ENCODE measurements around the gene VPS13D.

DNA sequence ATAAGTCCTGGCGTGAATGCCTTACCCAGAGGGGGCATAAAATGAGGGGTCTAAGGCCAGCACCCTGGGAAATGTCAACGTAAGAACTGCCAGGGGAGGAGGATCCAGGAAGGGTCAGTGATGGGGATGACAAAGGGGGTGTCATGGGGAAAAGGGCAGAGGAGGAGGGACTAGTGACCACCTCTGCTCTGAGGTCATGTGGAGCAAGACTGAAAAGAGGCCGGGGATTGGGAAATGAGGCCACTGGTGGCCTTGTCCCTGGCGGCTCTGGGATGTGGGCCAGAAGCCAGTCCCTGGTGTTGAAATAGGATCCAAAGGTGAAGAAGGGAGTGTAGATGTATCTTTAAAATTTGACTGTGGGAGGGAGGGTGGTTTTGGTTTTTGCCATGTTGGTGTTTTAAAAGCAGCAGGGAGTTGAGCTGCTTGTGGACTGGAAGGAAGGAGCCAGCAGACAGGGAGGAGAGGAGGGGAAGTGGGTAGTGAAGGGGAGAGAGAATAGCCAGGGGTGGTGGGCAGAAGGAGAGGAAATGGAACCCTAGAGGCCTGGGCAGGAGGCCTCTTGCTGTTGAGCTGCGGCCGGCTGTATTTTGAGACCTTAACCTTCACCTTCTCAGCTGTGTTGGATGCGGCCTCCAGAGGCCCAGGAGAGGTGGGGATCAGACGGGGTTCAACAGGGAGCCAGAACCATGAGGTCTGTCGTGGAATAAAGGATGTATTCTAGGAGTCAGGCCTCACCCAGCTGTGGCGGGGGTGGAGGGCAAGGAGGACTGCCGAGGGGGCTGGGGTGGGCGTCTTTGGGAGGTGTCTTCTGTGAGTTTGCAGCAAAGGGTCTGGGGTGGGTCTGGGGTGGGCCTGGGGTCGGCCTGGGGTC is 295.7 kb downstream of the VPS13D start:
- TF ChIP-seq, protein P1, sequence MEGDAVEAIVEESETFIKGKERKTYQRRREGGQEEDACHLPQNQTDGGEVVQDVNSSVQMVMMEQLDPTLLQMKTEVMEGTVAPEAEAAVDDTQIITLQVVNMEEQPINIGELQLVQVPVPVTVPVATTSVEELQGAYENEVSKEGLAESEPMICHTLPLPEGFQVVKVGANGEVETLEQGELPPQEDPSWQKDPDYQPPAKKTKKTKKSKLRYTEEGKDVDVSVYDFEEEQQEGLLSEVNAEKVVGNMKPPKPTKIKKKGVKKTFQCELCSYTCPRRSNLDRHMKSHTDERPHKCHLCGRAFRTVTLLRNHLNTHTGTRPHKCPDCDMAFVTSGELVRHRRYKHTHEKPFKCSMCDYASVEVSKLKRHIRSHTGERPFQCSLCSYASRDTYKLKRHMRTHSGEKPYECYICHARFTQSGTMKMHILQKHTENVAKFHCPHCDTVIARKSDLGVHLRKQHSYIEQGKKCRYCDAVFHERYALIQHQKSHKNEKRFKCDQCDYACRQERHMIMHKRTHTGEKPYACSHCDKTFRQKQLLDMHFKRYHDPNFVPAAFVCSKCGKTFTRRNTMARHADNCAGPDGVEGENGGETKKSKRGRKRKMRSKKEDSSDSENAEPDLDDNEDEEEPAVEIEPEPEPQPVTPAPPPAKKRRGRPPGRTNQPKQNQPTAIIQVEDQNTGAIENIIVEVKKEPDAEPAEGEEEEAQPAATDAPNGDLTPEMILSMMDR (IDR thresholded peaks at IDR 0.05 in 2 of 3, conservative IDR thresholded peaks at IDR 0.05 in 1 of 3; ENCODE audit: borderline replicate concordance in 1 of 3, insufficient read depth in 1 of 3, low read depth in 2 of 3, low read length in 2 of 3) = no peak
- TF ChIP-seq, protein P2, sequence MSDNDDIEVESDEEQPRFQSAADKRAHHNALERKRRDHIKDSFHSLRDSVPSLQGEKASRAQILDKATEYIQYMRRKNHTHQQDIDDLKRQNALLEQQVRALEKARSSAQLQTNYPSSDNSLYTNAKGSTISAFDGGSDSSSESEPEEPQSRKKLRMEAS (IDR thresholded peaks at IDR 0.05) = no peak

Data from HCT116 (cell line).